ENCODE results near the gene PVALB.

PVALB gene

DNA sequence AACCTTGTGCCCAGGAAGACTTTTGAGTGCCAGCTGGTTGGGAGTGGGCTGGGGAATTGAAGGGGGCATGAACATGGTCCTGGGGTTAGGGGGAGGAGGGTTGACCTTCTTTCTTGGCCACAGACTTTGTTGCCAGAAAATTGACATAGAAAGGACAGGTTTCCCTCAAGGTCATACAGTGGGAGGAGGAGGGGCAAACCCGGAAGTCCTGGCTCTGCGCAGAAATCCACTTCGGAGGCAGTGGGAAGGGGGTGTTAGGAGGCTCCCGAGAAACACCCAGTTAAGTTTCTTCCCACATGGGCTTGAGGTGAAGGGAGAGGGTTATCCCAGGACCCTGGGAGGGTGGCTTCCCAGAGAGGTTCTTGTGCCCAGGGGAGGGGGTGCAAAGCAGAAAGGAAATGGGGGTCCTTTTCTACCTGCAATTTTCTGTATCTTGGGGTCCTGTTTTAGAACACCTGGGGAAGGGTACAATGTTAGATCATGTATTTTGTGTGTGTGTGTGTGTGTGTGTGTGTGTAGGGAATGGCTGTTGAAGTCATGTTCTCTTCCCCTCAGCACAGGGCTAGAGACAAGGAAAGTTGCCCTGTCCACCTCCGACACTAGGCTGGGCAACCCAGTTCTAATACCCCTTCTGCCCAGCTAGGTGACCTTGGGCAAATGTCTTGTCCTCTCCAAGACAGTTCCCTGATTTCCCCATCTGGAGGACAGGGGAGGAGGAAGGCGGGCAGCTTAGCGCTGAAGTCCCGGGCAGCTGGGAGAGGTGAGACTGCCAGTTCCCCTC, 1.1 kb downstream of the PVALB start:
- TF ChIP-seq, protein P1, sequence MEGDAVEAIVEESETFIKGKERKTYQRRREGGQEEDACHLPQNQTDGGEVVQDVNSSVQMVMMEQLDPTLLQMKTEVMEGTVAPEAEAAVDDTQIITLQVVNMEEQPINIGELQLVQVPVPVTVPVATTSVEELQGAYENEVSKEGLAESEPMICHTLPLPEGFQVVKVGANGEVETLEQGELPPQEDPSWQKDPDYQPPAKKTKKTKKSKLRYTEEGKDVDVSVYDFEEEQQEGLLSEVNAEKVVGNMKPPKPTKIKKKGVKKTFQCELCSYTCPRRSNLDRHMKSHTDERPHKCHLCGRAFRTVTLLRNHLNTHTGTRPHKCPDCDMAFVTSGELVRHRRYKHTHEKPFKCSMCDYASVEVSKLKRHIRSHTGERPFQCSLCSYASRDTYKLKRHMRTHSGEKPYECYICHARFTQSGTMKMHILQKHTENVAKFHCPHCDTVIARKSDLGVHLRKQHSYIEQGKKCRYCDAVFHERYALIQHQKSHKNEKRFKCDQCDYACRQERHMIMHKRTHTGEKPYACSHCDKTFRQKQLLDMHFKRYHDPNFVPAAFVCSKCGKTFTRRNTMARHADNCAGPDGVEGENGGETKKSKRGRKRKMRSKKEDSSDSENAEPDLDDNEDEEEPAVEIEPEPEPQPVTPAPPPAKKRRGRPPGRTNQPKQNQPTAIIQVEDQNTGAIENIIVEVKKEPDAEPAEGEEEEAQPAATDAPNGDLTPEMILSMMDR (IDR thresholded peaks at IDR 0.05; ENCODE audit: insufficient read depth, low read depth, low read length, missing control alignments) = no peak
- no peak for DNase-seq (ENCODE audit: low read depth)
- no peak overlapping the region for H3K4me3 ChIP-seq (ENCODE audit: low read depth, low read length)

DNA sequence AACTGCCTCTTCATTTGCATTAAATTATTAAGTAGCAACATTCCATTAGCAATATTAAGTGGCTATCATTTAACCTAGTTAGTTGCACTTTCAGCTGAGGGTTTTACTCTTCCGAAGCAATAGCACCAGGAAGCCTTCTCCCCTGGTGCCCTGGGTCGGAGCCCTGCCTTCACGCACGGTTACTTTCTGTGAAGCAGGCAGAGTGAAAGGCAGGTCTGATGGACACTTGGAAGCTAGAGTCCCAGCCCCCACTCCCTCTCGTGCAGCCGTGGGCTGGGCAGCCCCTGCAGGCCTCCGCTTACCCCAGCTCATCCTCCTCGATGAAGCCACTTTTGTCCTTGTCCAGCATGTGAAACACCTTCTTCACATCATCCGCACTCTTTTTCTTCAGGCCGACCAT, 2.0 kb downstream of the PVALB start:
- no peak for DNase-seq (ENCODE audit: low read depth)
- TF ChIP-seq, protein P1 (IDR thresholded peaks at IDR 0.05; ENCODE audit: insufficient read depth, low read depth, low read length, missing control alignments) = no peak
- H3K4me3 ChIP-seq (ENCODE audit: low read depth, low read length) = no peak overlapping the region

DNA sequence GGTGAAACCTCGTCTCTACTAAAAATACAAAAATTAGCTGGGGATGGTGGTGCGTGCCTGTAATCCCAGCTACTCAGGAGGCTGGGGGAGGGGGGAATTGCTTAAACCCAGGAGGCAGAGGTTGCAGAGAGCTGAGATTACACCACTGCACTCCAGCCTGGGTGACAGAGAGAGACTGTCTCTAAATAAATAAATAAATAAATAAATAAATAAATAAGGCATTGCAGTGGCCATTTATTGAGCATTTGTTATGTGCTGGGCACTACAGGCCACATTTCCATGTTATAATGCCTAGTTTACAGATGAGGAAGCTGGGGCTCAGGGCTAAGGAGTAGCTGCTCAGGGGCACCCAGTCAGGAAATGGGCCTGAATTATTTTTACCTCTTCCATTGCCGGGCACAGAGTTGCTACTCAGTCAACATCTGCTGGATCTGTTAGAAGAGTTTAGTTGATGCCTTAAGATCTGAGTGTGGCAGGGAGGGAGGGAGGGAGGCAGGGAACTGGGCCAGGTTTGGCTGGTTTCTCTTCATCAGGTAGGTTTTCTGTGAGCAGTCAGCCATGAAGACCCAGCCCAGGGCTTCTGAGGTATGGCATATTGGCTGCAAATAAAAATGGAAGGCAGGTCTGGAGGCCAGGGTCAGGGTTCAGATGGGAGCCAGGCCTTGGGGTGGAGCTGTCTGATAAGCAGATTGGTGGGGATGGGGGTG, 5.6 kb downstream of the PVALB start:
- DNase-seq (ENCODE audit: low read depth) = no peak
- TF ChIP-seq, protein P1 (IDR thresholded peaks at IDR 0.05; ENCODE audit: insufficient read depth, low read depth, low read length, missing control alignments) = no peak
- H3K4me3 ChIP-seq (ENCODE audit: low read depth, low read length) = no peak overlapping the region

DNA sequence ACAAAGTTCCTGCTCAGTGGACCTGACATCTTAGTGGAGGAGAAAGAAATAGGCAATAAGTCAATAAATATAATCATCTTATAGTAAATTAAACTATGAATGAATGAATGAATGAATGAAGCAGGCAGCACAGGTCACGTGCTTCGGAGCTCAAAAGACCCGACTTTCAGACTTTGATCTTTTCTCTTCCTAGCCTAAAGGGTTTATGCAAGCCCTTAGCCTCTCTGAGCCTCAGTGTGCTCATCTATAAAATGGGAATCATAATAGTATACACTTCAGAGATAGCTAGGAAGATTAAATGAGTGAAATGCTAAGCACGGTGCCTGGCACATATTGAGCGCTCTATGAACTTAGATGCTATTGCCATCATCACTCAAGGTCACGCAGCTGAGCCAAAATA, 7.5 kb downstream of the PVALB start:
- H3K4me3 ChIP-seq (ENCODE audit: low read depth, low read length) = no peak overlapping the region
- DNase-seq (ENCODE audit: low read depth) = no peak
- TF ChIP-seq, protein P1 (IDR thresholded peaks at IDR 0.05; ENCODE audit: insufficient read depth, low read depth, low read length, missing control alignments) = no peak

DNA sequence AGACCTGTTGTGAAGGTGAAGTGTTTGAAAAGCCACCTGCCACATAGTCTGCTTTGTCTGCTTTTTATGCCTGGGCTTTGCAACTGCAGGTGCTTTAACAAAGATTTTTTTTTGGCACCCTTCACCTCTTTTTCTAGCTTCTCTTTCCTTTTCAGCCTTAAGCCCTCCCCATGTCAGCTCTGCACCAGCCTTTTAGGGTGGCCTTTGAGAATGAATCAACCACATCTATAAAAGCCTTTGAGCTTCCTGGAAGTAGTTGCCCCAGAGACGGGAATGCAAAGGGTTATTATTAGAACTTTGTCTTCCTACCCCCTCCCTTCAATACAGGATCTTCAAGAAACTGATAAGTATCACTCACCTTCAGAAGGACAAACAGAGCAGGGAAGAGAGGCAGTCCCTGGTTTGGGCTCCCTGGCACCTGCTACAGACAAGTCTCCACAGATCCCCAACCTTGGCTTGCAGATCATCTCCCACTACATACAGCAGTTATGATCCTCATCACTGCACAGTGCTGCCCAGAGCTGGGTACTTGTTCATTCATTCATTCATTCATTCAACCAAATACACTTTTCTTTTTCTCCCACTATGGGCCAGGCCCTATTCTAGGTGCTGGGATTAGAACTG, 8.0 kb downstream of the PVALB start:
- TF ChIP-seq, protein P1 (IDR thresholded peaks at IDR 0.05; ENCODE audit: insufficient read depth, low read depth, low read length, missing control alignments) = no peak
- H3K4me3 ChIP-seq (ENCODE audit: low read depth, low read length) = no peak overlapping the region
- no peak for DNase-seq (ENCODE audit: low read depth)

DNA sequence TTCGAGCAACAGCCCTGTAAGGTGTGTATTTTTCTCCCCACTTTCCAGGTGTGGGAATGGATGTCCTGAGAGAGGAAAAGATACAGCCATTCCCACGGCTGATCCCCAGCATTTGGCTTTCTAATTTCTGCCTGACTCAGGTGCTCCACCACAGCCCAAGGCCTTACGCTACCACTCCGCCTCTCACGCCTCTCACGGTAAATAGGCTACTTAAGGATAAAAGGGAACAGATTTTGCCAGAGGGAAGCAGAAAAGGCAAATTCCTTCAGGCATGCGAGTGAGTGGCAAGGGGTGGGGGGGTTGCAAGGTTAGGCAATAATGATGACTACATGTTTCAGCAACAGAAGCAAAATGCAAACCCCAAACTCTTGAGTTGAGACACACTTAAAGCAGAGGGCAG, 9.2 kb downstream of the PVALB start:
- no peak for DNase-seq (ENCODE audit: low read depth)
- no peak overlapping the region for H3K4me3 ChIP-seq (ENCODE audit: low read depth, low read length)
- TF ChIP-seq, protein P1 (IDR thresholded peaks at IDR 0.05; ENCODE audit: insufficient read depth, low read depth, low read length, missing control alignments) = no peak
